Heart left ventricle (tissue), 16 donors: ENCODE measurements around the gene ISLR2. TPM values are rescaled to one million over a fixed set of nuclear protein-coding genes. Genes with fewer than 3 reads are reported as not detected.
A peak's percentile ranks its signal among the peaks of the same experiment; 100 is the strongest.

Source experiments
- ATAC-seq, 4 donors: fragments of 200-7000 bp; cut with Tn5 transposase; one replicate each; pipeline ENCODE4 v1.9.1; 2020 to 2022; ENCODE audit warnings: moderate library complexity in 4 of 4, mild to moderate bottlenecking in 3 of 4, moderate number of reproducible peaks in 1 of 4
- DNase-seq, 5 donors: peaks; one replicate each; pipeline ENCODE4 v3.0.0-alpha.2; 2020
- H3K27ac ChIP-seq, 12 donors: fragments of 200-600 bp; sonication (generic) in 4 of 12; one replicate each; pipeline versions ENCODE4 v1.5.0 to v1.8.0; 2016 to 2022; ENCODE audit warnings: mild to moderate bottlenecking in 2 of 12
- H3K27me3 ChIP-seq, 9 donors: fragments of 200-600 bp; sonication (generic) in 2 of 9; one replicate each; pipeline versions ENCODE4 v1.5.1 to v1.8.0; 2016 to 2022; ENCODE audit warnings: mild to moderate bottlenecking in 3 of 9
- H3K36me3 ChIP-seq, 9 donors: fragments of 200-600 bp; sonication (generic) in 2 of 9; one replicate each; pipeline versions ENCODE4 v1.5.0 to v1.8.0; 2018 to 2022; ENCODE audit warnings: mild to moderate bottlenecking in 2 of 9
- H3K4me1 ChIP-seq, 12 donors: fragments of 200-600 bp; sonication (generic) in 4 of 12; one replicate each; pipeline versions ENCODE4 v1.5.0 to v1.8.0; 2016 to 2022; ENCODE audit warnings: mild to moderate bottlenecking in 3 of 12
- H3K4me3 ChIP-seq, 12 donors: fragments of 200-600 bp; sonication (generic) in 4 of 12; one replicate each; pipeline versions ENCODE4 v1.5.0 to v1.8.0; 2017 to 2022; ENCODE audit warnings: mild to moderate bottlenecking in 9 of 12, moderate library complexity in 4 of 12
- H3K9me3 ChIP-seq, 12 donors: fragments of 200-600 bp; sonication (generic) in 4 of 12; one replicate each; pipeline versions ENCODE4 v1.5.0 to v1.8.0; 2016 to 2022; ENCODE audit warnings: mild to moderate bottlenecking in 1 of 12
- POLR2A ChIP-seq, 2 donors: fragments of 450-650 bp; IDR thresholded peaks; one replicate each; pipeline ENCODE4 v1.6.1; 2017; ENCODE audit warnings: antibody characterized with exemption in 2 of 2, mild to moderate bottlenecking in 2 of 2, moderate library complexity in 2 of 2
- WGBS, 4 donors: extraction: QIAGEN DNeasy Blood & Tissue Kit in 2 of 4; methylation state at CpG; one replicate each; pipeline versions ENCODE4 v1.1.5 to v1.1.7; 2013 to 2018; 5-methylcytosine and 5-hydroxymethylcytosine counted together
- intact Hi-C, 10 donors: fragments of 100-400 bp; cut with DNase I; formaldehyde crosslinking; loops; one replicate each; pipeline versions ENCODE4 v1.11.1 to v1.14.2; 2022
- polyA plus RNA-seq, 2 donors: library from polyadenylated mRNA; stranded (reverse); fragments of 200-250 nt; gene quantifications; one replicate each; pipeline ENCODE4 v1.2.3, GENCODE V29; 2013
- total RNA-seq, 9 donors: library from RNA; depleted of rRNA in 2 of 9; stranded (reverse); fragments of >200 nt in 2 of 9; fragmentation: NEBNext Ultra II Directional in 3 of 9; extraction: Animal tissue kit (Norgen Biotek cat#: 25700) in 3 of 9; gene quantifications; one replicate each; pipeline versions ENCODE4 v1.1.0 to v1.2.4, GENCODE V29; 2016 to 2023
- TF ChIP-seq, protein P1 (sequence below), 12 donors: fragments of 200-600 bp; sonication (generic) in 4 of 12; IDR thresholded peaks; one replicate each; pipeline versions ENCODE4 v1.5.0 to v1.8.0; 2018 to 2022; ENCODE audit warnings: antibody characterized with exemption in 12 of 12, mild to moderate bottlenecking in 5 of 12
- donor health status: ischemic (EF 13 %, LVEDD 7.1; RV severe dilation, severe dysfunction).
- donor health status: healthy with polysubstance abuse.
- donor health status: DM: no; HTN: yes; CAD: no.
- donor health status: DM: no; HTN: no; CAD: no.
- donor health status: ischemic (EF 25% LVEDD 6.9; RV normal size, moderate dysfunction).
- donor health status: ischemic (EF 25% LVEDD 5.7; RV mildly dilated, moderate dysfunction).
- donor health status: healthy.
- donor health status: DM: yes; HTN: yes; CAD: no.
- donor health status: ischemic (EF 35%, LVEDD 5.7; RV mildly dilated, moderate dysfunction).
- donor health status: nonischemic (EF 11% LVEDD 7.7; RV severe dilation, severe dysfunction).
- donor health status: DM: yes; HTN: yes; CAD: no.
- donor health status: PGD.
- donor health status: ischemic (EF 29% LVEDD 5.4; RV normal size, mild dysfunction).
- donor health status: nonischemic (EF 23%, LVEDD 6.1; RV moderate dilation, normal function).

ISLR2 gene
- total and polyA plus RNA-seq, 11 donors = 1.6 to 9.0 (median 3.1) TPM

- no peak overlapping the region for H3K4me3 ChIP-seq
- peaks cover 0 to 16% (median 12%) of the 10 kb centered on the region in 12 donors for H3K4me1 ChIP-seq
- intact Hi-C loops = loop anchor here in 1 of 10 donors (5.0 kb wide), 1 partner anchor 43 kb away; no protein-coding TSS in a partner anchor
- H3K9me3 ChIP-seq = no peaks in the 10 kb centered on the region
- no peaks in the 10 kb centered on the region for H3K36me3 ChIP-seq
- TF ChIP-seq, protein P1, sequence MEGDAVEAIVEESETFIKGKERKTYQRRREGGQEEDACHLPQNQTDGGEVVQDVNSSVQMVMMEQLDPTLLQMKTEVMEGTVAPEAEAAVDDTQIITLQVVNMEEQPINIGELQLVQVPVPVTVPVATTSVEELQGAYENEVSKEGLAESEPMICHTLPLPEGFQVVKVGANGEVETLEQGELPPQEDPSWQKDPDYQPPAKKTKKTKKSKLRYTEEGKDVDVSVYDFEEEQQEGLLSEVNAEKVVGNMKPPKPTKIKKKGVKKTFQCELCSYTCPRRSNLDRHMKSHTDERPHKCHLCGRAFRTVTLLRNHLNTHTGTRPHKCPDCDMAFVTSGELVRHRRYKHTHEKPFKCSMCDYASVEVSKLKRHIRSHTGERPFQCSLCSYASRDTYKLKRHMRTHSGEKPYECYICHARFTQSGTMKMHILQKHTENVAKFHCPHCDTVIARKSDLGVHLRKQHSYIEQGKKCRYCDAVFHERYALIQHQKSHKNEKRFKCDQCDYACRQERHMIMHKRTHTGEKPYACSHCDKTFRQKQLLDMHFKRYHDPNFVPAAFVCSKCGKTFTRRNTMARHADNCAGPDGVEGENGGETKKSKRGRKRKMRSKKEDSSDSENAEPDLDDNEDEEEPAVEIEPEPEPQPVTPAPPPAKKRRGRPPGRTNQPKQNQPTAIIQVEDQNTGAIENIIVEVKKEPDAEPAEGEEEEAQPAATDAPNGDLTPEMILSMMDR (IDR thresholded peaks at IDR 0.05) = no peak
- no peak for TF ChIP-seq POLR2A (IDR thresholded peaks at IDR 0.05)
- ATAC-seq (no peak), DNase-seq (peak in 3 of 5 donors; percentile 12 to 55 (median 23))
- H3K27me3 ChIP-seq = no peaks in the 10 kb centered on the region
- 82 to 95% (median 89%) methylated on average over 12 of the region's 12 CpGs for WGBS, 4 donors
- no peak overlapping the region for H3K27ac ChIP-seq
Observed at GRCh38 chr15:74184582-74185091, 54.3 kb downstream of the ISLR2 start.

DNA sequence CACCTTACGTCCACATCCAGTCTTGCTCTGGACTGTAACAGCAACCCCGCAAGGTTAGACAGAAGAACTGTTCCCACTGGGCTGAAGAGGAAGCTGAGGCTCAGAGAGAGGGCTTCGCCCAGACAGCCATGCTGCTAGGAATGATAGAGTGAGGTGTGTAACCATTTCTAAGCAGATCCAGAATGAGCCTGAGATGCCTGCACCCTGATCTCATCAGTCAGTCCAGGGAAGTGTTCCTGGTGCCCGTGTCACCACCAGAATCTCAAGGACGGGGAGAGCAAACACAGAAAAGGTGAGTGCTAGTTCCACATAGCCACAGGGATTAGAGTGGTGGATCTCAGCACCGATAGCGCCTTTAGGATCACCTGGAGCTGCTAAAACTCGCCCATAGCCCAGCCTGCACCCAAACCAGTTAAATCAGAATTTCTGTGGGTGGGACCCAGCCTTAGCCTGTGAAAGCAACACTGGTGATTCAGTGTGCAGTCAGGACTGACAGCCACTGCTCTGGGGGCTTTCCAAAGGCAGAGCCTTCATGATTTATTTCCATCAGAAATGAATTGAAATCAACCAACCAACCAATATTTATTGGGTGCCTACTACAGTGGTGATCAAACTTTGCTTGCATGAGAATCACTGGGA is 55.4 kb downstream of the ISLR2 start:
- Histone ChIP-seq H3K27me3 (no peaks in the 10 kb centered on the region), H3K36me3 (no peaks in the 10 kb centered on the region), H3K9me3 (no peaks in the 10 kb centered on the region), H3K4me1 (peaks cover 0 to 4% (median 1%) of the 10 kb centered on the region in 12 donors), H3K27ac (no peak overlapping the region), H3K4me3 (no peak overlapping the region)
- ATAC-seq (no peak), DNase-seq (no peak)
- intact Hi-C loops = no loop called here
- no peak for TF ChIP-seq POLR2A (IDR thresholded peaks at IDR 0.05)
- TF ChIP-seq, protein P1 (IDR thresholded peaks at IDR 0.05) = no peak
- 76 to 81% (median 80%) methylated on average over 7 to 8 of the region's 8 CpGs for WGBS, 4 donors

Other genes with a start within 250 kb of the ISLR2 start
- 10 to 100 TPM; 20.7 to 79.5 (median 30.4) TPM for gene LOXL1, start 204.1 kb upstream of the ISLR2 start, total RNA-seq
- 10 to 100 TPM; 28.8 to 36.1 TPM for gene LOXL1, start 204.1 kb upstream of the ISLR2 start, polyA plus RNA-seq
- 10 to 100 TPM; 25.0 to 41.1 (median 27.4) TPM for gene STOML1, start 138.3 kb upstream of the ISLR2 start, total RNA-seq
- 10 to 100 TPM; 27.7 to 38.9 TPM for gene STOML1, start 138.3 kb upstream of the ISLR2 start, polyA plus RNA-seq
- 10 to 100 TPM; 18.4 to 68.7 (median 28.0) TPM for gene PML, start 135.9 kb upstream of the ISLR2 start, total RNA-seq
- 10 to 100 TPM; 17.0 to 20.8 TPM for gene PML, start 135.9 kb upstream of the ISLR2 start, polyA plus RNA-seq
- gene GOLGA6A, start 48.0 kb upstream of the ISLR2 start, total RNA-seq = not detected
- not detected for gene GOLGA6A, start 48.0 kb upstream of the ISLR2 start, polyA plus RNA-seq
- gene ISLR, start 43.1 kb downstream of the ISLR2 start, total RNA-seq = 10 to 100 TPM in 7 of 9 donors, 1 to 10 TPM in 2; 5.1 to 32.3 (median 16.9) TPM
- gene ISLR, start 43.1 kb downstream of the ISLR2 start, polyA plus RNA-seq = 1 to 10 TPM; 6.4 to 9.1 TPM
- gene STRA6, start 72.2 kb downstream of the ISLR2 start, total RNA-seq = under 1 TPM in 2 of 9 donors, not detected in 7; 0.14 to 0.24 TPM
- under 1 TPM in 1 of 2 donors, not detected in 1; 0.08 TPM for gene STRA6, start 72.2 kb downstream of the ISLR2 start, polyA plus RNA-seq
- gene CCDC33, start 105.7 kb downstream of the ISLR2 start, total RNA-seq = not detected
- under 1 TPM in 1 of 2 donors, not detected in 1; 0.08 TPM for gene CCDC33, start 105.7 kb downstream of the ISLR2 start, polyA plus RNA-seq
- gene CYP11A1, start 237.1 kb downstream of the ISLR2 start, total RNA-seq = 1 to 10 TPM in 5 of 9 donors, under 1 TPM in 4; 0.09 to 3.4 (median 1.6) TPM
- under 1 TPM; 0.07 to 0.46 TPM for gene CYP11A1, start 237.1 kb downstream of the ISLR2 start, polyA plus RNA-seq